Measurements from ENCODE around the gene SIGLEC1.

Gene SIGLEC1

DNA sequence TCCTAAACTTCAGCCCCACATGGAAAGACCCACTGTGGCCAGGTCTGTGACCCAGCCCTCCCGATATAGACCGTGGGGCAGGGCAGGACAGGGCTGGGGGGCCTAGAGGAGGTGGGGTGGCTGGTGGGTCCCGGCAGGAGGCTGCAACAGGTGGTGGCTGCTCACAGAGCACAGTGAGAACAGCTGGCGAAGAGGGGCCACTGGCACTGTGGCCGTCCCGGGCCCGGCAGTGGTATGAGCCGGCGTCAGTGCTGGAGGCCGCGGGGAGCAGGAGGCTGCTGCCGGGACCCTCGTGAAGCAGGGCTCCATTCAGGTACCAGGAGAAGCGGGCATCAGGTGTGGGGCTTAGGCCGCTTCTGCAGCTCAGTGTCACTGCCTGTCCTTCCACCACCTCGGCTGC is 13.4 kb downstream of the SIGLEC1 start:
- TF ChIP-seq, protein P1, sequence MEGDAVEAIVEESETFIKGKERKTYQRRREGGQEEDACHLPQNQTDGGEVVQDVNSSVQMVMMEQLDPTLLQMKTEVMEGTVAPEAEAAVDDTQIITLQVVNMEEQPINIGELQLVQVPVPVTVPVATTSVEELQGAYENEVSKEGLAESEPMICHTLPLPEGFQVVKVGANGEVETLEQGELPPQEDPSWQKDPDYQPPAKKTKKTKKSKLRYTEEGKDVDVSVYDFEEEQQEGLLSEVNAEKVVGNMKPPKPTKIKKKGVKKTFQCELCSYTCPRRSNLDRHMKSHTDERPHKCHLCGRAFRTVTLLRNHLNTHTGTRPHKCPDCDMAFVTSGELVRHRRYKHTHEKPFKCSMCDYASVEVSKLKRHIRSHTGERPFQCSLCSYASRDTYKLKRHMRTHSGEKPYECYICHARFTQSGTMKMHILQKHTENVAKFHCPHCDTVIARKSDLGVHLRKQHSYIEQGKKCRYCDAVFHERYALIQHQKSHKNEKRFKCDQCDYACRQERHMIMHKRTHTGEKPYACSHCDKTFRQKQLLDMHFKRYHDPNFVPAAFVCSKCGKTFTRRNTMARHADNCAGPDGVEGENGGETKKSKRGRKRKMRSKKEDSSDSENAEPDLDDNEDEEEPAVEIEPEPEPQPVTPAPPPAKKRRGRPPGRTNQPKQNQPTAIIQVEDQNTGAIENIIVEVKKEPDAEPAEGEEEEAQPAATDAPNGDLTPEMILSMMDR (IDR thresholded peaks at IDR 0.05; ENCODE audit: insufficient read depth, missing control alignments), result no peak
- DNase-seq (ENCODE audit: insufficient read length, low spot score) (no peak), FAIRE-seq (no peak)

DNA sequence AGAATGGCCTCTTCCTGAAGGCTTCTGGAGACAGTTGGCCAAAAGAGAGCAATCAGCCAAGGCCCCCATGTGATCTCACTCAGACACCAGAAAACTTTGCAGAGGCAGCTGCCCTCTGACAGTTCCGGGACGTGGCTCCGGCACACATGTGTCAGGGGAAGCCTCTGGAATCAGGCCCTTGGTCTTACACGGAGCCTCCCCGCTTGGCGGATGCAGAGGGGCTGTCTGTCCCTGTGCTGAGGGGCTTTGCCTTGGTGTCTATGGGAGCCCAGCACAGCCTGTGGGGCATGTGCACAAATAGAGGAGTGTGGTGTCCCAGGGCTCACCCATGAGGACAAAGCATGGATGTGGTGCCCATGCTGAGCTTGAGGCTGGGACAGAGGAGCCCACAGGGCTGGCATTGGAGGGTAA is 13.8 kb downstream of the SIGLEC1 start:
- DNase-seq (ENCODE audit: insufficient read length, low spot score), result no peak
- TF ChIP-seq, protein P1 (IDR thresholded peaks at IDR 0.05; ENCODE audit: insufficient read depth, missing control alignments), result no peak
- no peak for FAIRE-seq

- DNase-seq (ENCODE audit: insufficient read length, low spot score) (no peak), FAIRE-seq (no peak)
- TF ChIP-seq, protein P1 (IDR thresholded peaks at IDR 0.05; ENCODE audit: insufficient read depth, missing control alignments), result no peak
Observed at GRCh38 chr20:3697588-3698305, 14.7 kb downstream of the SIGLEC1 start.

DNA sequence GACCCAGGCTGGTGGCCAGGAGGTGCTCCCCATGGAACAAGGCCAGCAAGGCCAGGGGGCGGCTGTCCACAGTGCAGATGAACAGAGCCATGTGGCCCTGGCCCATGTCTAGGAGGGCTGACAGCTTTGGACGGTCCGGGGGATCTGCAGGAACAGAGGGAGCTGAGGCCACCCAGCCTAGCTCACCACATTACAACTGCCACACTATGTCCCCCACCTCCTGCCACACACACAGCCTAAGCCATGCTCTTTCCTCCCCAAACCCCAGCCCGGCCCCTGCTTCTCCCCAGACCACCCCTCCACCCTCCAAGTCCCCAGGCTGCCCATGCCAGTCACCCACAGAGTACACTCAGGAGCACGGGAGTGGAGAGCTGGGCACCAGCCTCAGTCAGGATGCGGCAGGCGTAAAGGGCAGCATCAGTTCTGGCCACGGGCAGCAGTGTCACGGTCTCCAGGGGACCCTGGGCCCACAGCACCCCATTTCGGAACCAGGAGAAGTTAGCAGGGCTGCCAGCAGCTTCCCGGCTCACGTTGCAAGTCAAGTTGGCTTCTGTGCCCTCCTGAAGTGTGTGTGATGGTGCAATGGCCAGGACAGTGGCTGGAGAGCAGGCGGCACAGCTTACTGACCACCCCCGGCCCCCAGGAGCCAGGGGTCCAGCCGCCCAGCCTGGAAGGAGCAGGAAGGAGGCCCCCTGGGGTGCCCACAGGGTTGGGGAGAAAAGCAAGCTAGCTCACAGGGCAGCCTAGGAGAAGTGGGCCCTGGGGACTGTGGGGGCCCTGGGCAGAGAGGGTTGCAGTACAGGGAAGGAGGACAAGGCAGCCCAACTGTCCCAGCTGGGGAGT is 15.4 kb downstream of the SIGLEC1 start:
- DNase-seq (ENCODE audit: insufficient read length, low spot score) (no peak), FAIRE-seq (no peak)
- TF ChIP-seq, protein P1 (IDR thresholded peaks at IDR 0.05; ENCODE audit: insufficient read depth, missing control alignments), result no peak

DNA sequence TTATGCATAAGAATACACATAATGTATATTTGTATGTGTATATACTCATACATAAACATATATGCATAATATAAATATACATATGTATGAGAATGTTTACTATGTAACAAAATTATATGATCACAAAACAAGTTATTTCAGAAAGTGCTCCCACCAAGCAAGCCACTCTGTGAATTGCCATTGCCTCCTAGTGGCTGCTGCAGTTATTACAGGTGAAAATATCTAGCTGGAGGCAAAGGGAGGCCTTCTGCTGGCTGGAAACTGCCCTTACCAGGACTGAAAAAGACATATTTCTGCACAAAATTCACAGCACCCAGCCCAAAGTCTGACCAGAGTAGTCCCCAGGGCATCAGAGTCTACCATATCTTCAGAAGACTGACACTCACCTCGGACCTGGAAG is 16.2 kb downstream of the SIGLEC1 start:
- TF ChIP-seq, protein P1 (IDR thresholded peaks at IDR 0.05; ENCODE audit: insufficient read depth, missing control alignments), result peak; percentile 5
- DNase-seq (ENCODE audit: insufficient read length, low spot score) (no peak), FAIRE-seq (no peak)

DNA sequence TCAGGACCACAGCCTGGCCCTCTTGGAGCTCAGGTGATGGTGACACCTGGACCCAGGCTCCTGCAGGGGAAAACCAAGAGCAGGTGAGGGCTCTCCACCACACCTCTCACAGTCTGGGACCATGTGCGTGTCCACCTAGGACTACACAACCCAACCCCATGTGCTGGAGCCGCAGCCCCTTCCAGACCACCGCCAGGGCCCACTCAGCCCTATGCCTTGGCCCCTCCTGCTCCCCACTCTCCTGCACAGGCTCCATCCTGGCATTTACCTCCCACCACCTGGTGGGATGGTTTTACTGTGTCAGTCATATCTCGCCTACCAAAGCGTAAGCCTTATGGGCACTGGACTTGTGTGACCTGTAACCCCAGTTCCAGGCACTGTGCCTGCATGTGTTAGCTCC is 17.5 kb downstream of the SIGLEC1 start:
- DNase-seq (ENCODE audit: insufficient read length, low spot score), result no peak
- TF ChIP-seq, protein P1 (IDR thresholded peaks at IDR 0.05; ENCODE audit: insufficient read depth, missing control alignments), result no peak
- no peak for FAIRE-seq

GRCh38 chr20:3693376-3693775 is 19.0 kb downstream of the SIGLEC1 start:
- FAIRE-seq, result no peak
- TF ChIP-seq, protein P1 (IDR thresholded peaks at IDR 0.05; ENCODE audit: insufficient read depth, missing control alignments), result no peak

More at GRCh38 chr20:3693376-3693775, 19.0 kb downstream of the SIGLEC1 start:
- no peak for DNase-seq (ENCODE audit: insufficient read length, low spot score)

Measured in D721Med (cell line).